ENCODE measurements around the gene SLC4A3.

GRCh38 chr2:219643788-219644398 is 16.5 kb downstream of the SLC4A3 start:
- TF ChIP-seq GLI4 (tag by site-specific recombination; IDR thresholded peaks at IDR 0.05), result no peak
- TF ChIP-seq CTCF (tag by site-specific recombination; IDR thresholded peaks at IDR 0.05), result no peak
- TF ChIP-seq SP7 (tag by site-specific recombination; IDR thresholded peaks at IDR 0.05), result no peak
- TF ChIP-seq RBAK (tag by site-specific recombination; IDR thresholded peaks at IDR 0.05), result no peak
- TF ChIP-seq BCL11A (tag by site-specific recombination; IDR thresholded peaks at IDR 0.05; ENCODE audit: low read depth), result no peak
- TF ChIP-seq ZNF398 (tag by site-specific recombination; IDR thresholded peaks at IDR 0.05), result no peak
- TF ChIP-seq KLF10 (tag by site-specific recombination; IDR thresholded peaks at IDR 0.05), result no peak
- no peak for TF ChIP-seq ZBTB26 (tag by site-specific recombination; optimal IDR thresholded peaks at IDR 0.05)
- no peak for TF ChIP-seq ZNF394 (tag by site-specific recombination; IDR thresholded peaks at IDR 0.05; ENCODE audit: borderline replicate concordance)
- TF ChIP-seq BCL11B (tag by site-specific recombination; IDR thresholded peaks at IDR 0.05; ENCODE audit: low read depth), result no peak

Data from HEK293 (cell line).